ENCODE data around the gene CASK.

CASK gene

GRCh38 chrX:41470706-41471105 lies 452.6 kb downstream of the CASK start:
- no peaks in the 10 kb centered on the region for H3K36me3 ChIP-seq (ENCODE audit: control insufficient read depth, low read length)
- H3F3A ChIP-seq (ENCODE audit: control insufficient read depth, insufficient read depth), result no peaks in the 10 kb centered on the region
- no peak overlapping the region for H3K27ac ChIP-seq (ENCODE audit: low read depth, low read length)

GRCh38 chrX:41468647-41469323 lies 454.6 kb downstream of the CASK start:
- TF ChIP-seq CTCF (IDR thresholded peaks at IDR 0.05; ENCODE audit: low read depth, low read length, poor library complexity, severe bottlenecking) (no peak), EZH2phosphoT487 (IDR thresholded peaks at IDR 0.05; ENCODE audit: borderline replicate concordance, low read length) (no peak)

More at GRCh38 chrX:41470706-41471105, 452.6 kb downstream of the CASK start:
- Histone ChIP-seq H3K4me2 (ENCODE audit: low read length) (no peak overlapping the region), H3K27me3 (ENCODE audit: control insufficient read depth, low read length) (no peaks in the 10 kb centered on the region), H4K20me1 (ENCODE audit: control insufficient read depth, insufficient read depth, low read depth, low read length) (no peaks in the 10 kb centered on the region), H3K79me2 (ENCODE audit: control insufficient read depth, low read length) (no peaks in the 10 kb centered on the region), H3K9me2 (replicated peaks; ENCODE audit: control insufficient read depth, low read length) (no peaks in the 10 kb centered on the region), H3K9me3 (ENCODE audit: control insufficient read depth, insufficient read depth, low read length) (no peaks in the 10 kb centered on the region), H3K4me1 (ENCODE audit: control insufficient read depth, low read length) (no peaks in the 10 kb centered on the region), H3K4me3 (ENCODE audit: low read length) (no peak overlapping the region)
- TF ChIP-seq EZH2phosphoT487 (IDR thresholded peaks at IDR 0.05; ENCODE audit: borderline replicate concordance, low read length) (no peak), CTCF (IDR thresholded peaks at IDR 0.05; ENCODE audit: low read depth, low read length, poor library complexity, severe bottlenecking) (no peak)

More at GRCh38 chrX:41468647-41469323, 454.6 kb downstream of the CASK start:
- no peaks in the 10 kb centered on the region for H3F3A ChIP-seq (ENCODE audit: control insufficient read depth, insufficient read depth)
- no peak overlapping the region for H3K4me2 ChIP-seq (ENCODE audit: low read length)
- no peak overlapping the region for H3K27ac ChIP-seq (ENCODE audit: low read depth, low read length)
- no peak overlapping the region for H3K4me3 ChIP-seq (ENCODE audit: low read length)
- no peaks in the 10 kb centered on the region for H3K4me1 ChIP-seq (ENCODE audit: control insufficient read depth, low read length)
- no peaks in the 10 kb centered on the region for H3K36me3 ChIP-seq (ENCODE audit: control insufficient read depth, low read length)
- no peaks in the 10 kb centered on the region for H3K9me2 ChIP-seq (replicated peaks; ENCODE audit: control insufficient read depth, low read length)
- no peaks in the 10 kb centered on the region for H3K9me3 ChIP-seq (ENCODE audit: control insufficient read depth, insufficient read depth, low read length)
- H4K20me1 ChIP-seq (ENCODE audit: control insufficient read depth, insufficient read depth, low read depth, low read length), result no peaks in the 10 kb centered on the region
- H3K27me3 ChIP-seq (ENCODE audit: control insufficient read depth, low read length), result no peaks in the 10 kb centered on the region
- no peaks in the 10 kb centered on the region for H3K79me2 ChIP-seq (ENCODE audit: control insufficient read depth, low read length)
